AG10803 (cell line): ENCODE measurements around the gene PLCB4.
"Not testable (repeated sequence)": the region's sequence is repeated elsewhere in the genome, so short reads cannot be mapped to it uniquely, and the experiment has no call there.

Source experiments
- DNase-seq: peaks from one replicate; pipeline ENCODE4 v3.0.0; 2010; ENCODE audit warnings: low read depth
- H3K4me3 ChIP-seq: 2 replicates; pipeline ENCODE4 v1.5.1; 2011; ENCODE audit warnings: mild to moderate bottlenecking, low read length, control low read depth
- CTCF ChIP-seq: conservative IDR thresholded peaks from 2 replicates; pipeline ENCODE4 v1.5.1; 2011; ENCODE audit warnings: mild to moderate bottlenecking, low read length, control low read depth, inconsistent platforms

PLCB4 gene

GRCh38 chr20:9368893-9369292 lies 300.0 kb downstream of the PLCB4 start:
- no peak overlapping the region for H3K4me3 ChIP-seq
- TF ChIP-seq CTCF = no peak
- no peak for DNase-seq

GRCh38 chr20:9369557-9369956 lies 300.7 kb downstream of the PLCB4 start:
- no peak for TF ChIP-seq CTCF
- no peak overlapping the region for H3K4me3 ChIP-seq
- DNase-seq = no peak

GRCh38 chr20:9374072-9374471 lies 305.2 kb downstream of the PLCB4 start:
- DNase-seq = no peak
- no peak overlapping the region for H3K4me3 ChIP-seq
- no peak for TF ChIP-seq CTCF

- no peak for DNase-seq
- no peak overlapping the region for H3K4me3 ChIP-seq
Observed at GRCh38 chr20:9374480-9374879, 305.6 kb downstream of the PLCB4 start.

GRCh38 chr20:9375221-9375681 lies 306.4 kb downstream of the PLCB4 start:
- TF ChIP-seq CTCF = no peak
- no peak overlapping the region for H3K4me3 ChIP-seq
- no peak for DNase-seq

More at GRCh38 chr20:9374480-9374879, 305.6 kb downstream of the PLCB4 start:
- no peak for TF ChIP-seq CTCF

GRCh38 chr20:9377007-9377406 lies 308.1 kb downstream of the PLCB4 start:
- H3K4me3 ChIP-seq = no peak overlapping the region
- TF ChIP-seq CTCF = no peak
- no peak for DNase-seq

- not testable (repeated sequence) for H3K4me3 ChIP-seq, DNase-seq
Observed at GRCh38 chr20:9385345-9386310, 316.7 kb downstream of the PLCB4 start.
